ENCODE data around the gene TPTE. TPM values are rescaled to one million over a fixed set of nuclear protein-coding genes. Genes with fewer than 3 reads are reported as not detected.
"Not testable (repeated sequence)": the region's sequence is repeated elsewhere in the genome, so short reads cannot be mapped to it uniquely, and the experiment has no call there.

The TPTE gene
- total RNA-seq = not detected

DNA sequence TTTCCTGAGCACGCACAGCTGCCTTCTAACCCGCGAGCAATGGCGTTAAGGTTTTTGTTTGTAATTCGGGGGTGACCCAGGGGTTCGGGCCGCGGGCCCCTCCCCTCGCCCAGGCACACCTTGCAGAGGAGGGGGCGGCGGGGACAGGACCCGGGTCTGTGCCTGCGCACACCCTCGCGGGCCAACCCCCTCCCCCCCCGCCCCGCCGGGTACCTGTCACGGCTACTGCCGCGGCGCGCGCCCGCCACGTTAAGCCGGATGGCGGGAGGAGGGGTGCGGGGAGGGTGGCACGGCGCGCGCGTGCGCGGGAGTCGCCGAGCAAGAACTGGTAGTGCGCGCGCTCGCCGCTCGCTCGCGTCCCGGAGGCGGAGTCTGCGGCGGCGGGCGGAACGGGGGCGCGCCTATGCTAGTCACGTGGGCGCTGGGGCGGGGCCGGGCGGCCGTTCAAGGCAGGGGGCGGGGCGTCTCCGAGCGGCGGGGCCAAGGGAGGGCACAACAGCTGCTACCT is at the start of gene TPTE:
TPTE (plus strand) TSS at position 493 of the 508 bp plus-strand sequence. CDS start 17,141 bp downstream, outside the sequence.
- no peak for DNase-seq (ENCODE audit: low spot score)
- Histone ChIP-seq H3K4me3 (no peak within 1 kb of the TSS), H3K9me3 (peaks cover 0 to 6% of the 10 kb centered on the region in 2 donors), H3K27me3 (no peaks in the 10 kb centered on the region), H3K4me1 (no peaks in the 10 kb centered on the region), H3K36me3 (no peaks in the 10 kb centered on the region), H3K27ac (no peak within 1 kb of the TSS)
- TF ChIP-seq, protein P1, sequence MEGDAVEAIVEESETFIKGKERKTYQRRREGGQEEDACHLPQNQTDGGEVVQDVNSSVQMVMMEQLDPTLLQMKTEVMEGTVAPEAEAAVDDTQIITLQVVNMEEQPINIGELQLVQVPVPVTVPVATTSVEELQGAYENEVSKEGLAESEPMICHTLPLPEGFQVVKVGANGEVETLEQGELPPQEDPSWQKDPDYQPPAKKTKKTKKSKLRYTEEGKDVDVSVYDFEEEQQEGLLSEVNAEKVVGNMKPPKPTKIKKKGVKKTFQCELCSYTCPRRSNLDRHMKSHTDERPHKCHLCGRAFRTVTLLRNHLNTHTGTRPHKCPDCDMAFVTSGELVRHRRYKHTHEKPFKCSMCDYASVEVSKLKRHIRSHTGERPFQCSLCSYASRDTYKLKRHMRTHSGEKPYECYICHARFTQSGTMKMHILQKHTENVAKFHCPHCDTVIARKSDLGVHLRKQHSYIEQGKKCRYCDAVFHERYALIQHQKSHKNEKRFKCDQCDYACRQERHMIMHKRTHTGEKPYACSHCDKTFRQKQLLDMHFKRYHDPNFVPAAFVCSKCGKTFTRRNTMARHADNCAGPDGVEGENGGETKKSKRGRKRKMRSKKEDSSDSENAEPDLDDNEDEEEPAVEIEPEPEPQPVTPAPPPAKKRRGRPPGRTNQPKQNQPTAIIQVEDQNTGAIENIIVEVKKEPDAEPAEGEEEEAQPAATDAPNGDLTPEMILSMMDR (IDR thresholded peaks at IDR 0.05) = no peak

DNA sequence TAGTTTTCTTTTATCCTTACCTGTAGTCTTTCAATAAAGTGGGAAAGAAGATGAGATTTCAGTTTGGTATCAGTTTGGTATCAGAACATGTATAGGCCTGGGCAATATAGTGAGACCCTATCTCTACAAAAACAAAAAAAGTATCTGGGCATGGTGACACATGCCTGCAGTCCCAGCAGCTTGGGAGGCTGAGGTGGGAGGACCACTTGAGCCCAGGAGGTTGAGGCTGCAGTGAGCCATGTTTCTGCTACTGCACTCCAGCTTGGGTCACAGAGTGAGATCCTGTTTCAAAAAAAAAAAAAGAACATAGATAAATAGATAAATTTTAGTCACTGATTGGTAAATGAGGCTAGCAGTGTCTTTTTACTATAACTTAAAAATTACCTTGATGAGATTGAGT is 49.4 kb upstream of the TPTE start:
- not testable (repeated sequence) for DNase-seq (ENCODE audit: low spot score); H3K27me3 ChIP-seq; H3K9me3 ChIP-seq; H3K36me3 ChIP-seq; H3K27ac ChIP-seq; H3K4me1 ChIP-seq; H3K4me3 ChIP-seq

DNA sequence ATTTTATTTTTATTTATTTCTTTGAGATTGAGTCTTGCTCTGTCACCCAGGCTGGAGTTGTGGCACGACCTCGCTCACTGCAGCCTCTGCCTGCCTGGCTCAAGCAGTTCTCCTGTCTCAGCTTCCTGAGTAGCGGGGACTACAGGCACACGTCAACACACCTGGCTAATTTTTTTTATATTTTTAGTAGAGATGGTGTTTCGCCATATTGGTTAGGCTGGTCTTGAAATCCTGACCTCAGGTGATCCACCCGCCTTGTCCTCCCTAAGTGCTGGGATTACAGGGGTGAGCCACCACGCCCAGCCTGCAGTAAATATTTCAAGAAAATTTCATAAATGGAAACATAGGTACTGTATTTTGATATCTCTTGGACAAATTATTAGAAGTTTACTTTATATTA is 43.6 kb upstream of the TPTE start:
- DNase-seq (ENCODE audit: low spot score); H3K9me3 ChIP-seq: not testable (repeated sequence)

DNA sequence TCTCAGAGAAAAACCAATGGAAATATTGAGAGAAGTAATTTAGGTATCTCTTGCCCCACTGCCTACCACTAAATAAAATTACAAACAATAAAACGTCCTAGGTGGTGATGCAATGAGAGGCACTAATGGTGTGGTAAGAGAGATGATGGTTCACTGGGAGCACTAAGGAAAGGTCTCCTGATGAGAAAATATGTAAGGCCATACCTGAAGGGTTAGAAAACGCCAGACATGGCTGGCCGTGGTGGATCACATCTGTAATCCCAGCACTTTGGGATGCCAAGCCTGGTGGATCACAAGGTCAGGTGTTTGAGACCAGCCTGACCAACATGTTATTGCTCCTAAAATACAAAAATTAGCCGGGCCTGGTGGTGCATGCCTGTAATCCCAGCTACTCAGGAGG is 41.5 kb upstream of the TPTE start:
- not testable (repeated sequence) for H3K27ac ChIP-seq; H3K27me3 ChIP-seq; H3K36me3 ChIP-seq; H3K4me1 ChIP-seq; DNase-seq (ENCODE audit: low spot score); H3K4me3 ChIP-seq; H3K9me3 ChIP-seq

More for the DNA sequence above, 43.6 kb upstream of the TPTE start:
- not testable (repeated sequence) for H3K36me3 ChIP-seq, H3K27ac ChIP-seq, H3K4me1 ChIP-seq, H3K4me3 ChIP-seq, H3K27me3 ChIP-seq

DNA sequence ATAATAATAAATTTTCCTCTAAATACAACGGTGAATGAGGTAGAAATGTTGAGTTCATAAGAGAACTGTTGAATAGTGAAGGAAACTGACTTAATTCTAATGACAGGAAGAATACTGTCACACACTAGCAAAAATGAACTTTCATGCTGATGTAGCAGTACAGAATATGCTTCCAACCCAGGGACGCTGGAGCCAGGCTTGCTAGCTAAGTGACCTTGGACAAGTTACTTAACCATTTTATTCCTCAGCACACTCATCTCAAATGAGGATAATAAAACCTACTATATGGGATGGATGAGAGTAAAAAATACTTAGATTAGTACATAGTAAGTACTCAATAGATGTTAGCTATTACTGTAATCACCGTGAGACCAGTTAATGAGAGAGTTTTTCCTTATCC is 36.5 kb upstream of the TPTE start:
- H3K9me3 ChIP-seq; H3K36me3 ChIP-seq; H3K4me3 ChIP-seq; H3K27ac ChIP-seq; H3K27me3 ChIP-seq; H3K4me1 ChIP-seq; DNase-seq (ENCODE audit: low spot score): not testable (repeated sequence)

DNA sequence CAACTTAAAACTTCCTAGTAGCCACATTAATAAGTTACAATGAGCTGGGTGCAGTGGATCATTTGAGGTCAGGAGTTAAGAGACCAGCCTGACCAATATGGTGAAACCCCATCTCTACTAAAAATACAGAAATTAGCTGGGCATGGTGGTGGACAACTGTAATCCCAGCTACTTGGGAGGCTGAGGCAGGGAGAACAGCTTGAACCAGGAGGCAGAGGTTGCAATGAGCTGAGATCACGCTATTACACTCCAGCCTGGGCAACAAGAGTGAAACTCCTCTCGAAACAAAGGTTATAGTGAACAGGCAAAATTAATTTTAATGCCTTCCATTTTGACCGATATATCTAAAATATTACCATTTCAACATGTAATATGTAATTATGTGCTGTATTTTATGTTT is 30.9 kb upstream of the TPTE start:
- not testable (repeated sequence) for H3K9me3 ChIP-seq, H3K4me1 ChIP-seq, H3K36me3 ChIP-seq, H3K4me3 ChIP-seq, H3K27ac ChIP-seq, H3K27me3 ChIP-seq
- DNase-seq (ENCODE audit: low spot score) = peak; percentile 57

DNA sequence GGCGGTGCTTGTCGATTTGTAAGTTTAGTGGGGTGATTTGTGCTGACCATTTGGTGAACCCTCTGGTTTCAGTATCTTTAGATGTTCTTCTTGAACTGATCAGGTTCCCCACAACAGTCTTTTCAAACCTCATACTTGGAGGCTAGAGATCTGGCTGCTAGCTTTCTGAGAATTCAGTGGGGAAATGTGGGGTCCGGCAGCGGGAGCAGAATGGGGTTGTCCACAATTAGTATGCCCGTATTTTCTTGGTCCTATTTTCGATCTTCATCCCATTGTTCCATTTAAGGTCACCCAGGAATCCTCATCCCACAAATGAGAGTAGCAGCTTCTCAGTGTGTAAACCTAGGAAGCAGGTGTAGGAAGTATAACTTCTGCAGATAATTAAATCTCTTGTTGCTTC is 10.3 kb upstream of the TPTE start:
- DNase-seq (ENCODE audit: low spot score) = no peak
- H3K4me3 ChIP-seq = no peak overlapping the region
- H3K9me3 ChIP-seq = no peaks in the 10 kb centered on the region
- no peaks in the 10 kb centered on the region for H3K4me1 ChIP-seq
- no peaks in the 10 kb centered on the region for H3K36me3 ChIP-seq
- TF ChIP-seq, protein P1 (IDR thresholded peaks at IDR 0.05) = no peak
- H3K27ac ChIP-seq = no peak overlapping the region
- no peaks in the 10 kb centered on the region for H3K27me3 ChIP-seq

DNA sequence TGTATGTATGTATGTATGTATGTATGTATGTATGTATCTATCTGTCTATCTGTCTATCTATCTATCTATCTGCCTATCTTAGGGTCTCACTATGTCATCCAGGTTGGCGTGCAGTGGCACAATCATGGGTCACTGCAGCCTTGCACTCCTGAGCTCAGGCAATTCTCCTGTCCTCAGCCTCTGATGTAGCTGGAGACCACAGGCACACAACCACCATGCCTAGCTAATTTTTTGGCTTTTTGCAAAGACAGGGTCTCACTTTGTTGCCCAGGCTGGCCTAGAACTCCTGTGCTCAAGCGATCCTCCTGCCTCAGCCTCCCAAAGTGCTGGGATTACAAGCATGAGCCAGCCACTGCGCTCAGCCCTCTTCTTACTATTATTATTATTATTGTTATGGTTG is 4.5 kb upstream of the TPTE start:
- H3K9me3 ChIP-seq = not testable (repeated sequence)

DNA sequence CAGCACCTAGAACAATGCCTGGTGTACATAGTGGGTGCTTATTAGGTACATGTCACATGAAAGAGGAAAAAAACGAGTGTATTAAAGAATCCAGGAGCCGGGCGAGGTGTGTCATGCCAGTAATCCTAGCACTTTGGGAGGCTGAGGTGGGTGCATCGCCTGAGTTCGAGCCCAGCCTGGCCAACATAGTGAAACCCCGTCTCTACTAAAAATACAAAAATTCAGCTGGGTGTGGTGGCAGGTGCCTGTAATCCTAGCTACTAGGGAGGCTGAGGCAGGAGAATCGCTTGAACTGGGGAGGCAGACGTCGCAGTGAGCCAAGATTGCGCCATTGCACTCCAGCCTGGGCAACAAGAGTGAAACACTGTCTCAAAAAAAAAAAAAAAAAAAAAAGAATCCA is 3.5 kb upstream of the TPTE start:
- H3K27me3 ChIP-seq; DNase-seq (ENCODE audit: low spot score); H3K27ac ChIP-seq; H3K9me3 ChIP-seq; H3K36me3 ChIP-seq; H3K4me1 ChIP-seq; H3K4me3 ChIP-seq: not testable (repeated sequence)

More for the DNA sequence above, 4.5 kb upstream of the TPTE start:
- not testable (repeated sequence) for H3K27me3 ChIP-seq; H3K27ac ChIP-seq; DNase-seq (ENCODE audit: low spot score); H3K4me1 ChIP-seq; H3K36me3 ChIP-seq; H3K4me3 ChIP-seq

DNA sequence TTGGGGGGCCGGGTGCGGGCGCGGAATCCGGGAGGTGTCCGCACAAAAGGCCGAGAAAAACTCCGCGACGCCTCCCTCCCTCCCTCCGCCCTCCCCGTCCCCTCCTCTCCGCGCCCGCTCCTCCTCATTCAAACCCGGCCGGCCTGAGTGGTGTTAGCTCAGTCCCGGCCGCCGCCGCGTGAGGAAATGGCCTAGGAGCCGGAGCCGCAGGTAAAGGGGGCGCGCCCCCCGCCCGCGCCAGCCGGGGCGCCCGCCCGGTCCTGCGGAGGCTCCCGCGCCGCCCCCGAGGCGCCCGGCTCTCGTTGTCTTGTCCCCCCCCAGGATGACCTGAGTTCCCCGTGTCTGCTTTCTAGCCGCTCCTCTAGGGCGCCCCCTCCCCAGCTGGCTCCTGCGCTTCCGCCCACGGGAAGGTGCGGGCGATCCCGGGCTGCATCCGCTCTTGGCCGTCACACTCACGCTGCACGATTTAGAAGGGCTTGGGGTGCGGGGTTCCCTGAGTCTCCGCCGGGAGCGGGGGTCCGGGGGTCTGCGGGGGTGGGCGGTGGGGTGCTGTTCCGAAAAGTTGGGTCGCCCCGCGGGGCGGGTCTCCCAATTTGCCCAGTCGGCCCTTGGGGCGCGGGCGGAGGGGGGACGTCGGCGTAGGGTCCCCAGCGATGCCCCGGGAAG is 585 bp downstream of the TPTE start:
- not testable (repeated sequence) for H3K4me1 ChIP-seq; H3K27ac ChIP-seq; H3K4me3 ChIP-seq; DNase-seq (ENCODE audit: low spot score); H3K27me3 ChIP-seq; H3K36me3 ChIP-seq; H3K9me3 ChIP-seq
